ENCODE measurements around the gene RNF38. TPM values are rescaled to one million over a fixed set of nuclear protein-coding genes. Genes with fewer than 3 reads are reported as not detected.

The RNF38 gene
- total RNA-seq, 4 donors from 2014 or later = 17.3 to 27.0 (median 23.4) TPM

- no peak overlapping the region for H3K4me3 ChIP-seq (ENCODE audit: low read depth, poor library complexity, severe bottlenecking)
- 93 to 94% methylated on average over 6 of the region's 6 CpGs for WGBS, 2 donors
- TF ChIP-seq CTCF (IDR thresholded peaks at IDR 0.05) (no peak), POLR2A (IDR thresholded peaks at IDR 0.05) (no peak)
- intact Hi-C loops (cut with DNase I; ENCODE audit: low total_unique reads) = no loop called here
- DNase-seq (ENCODE audit: low spot score in 2 of 2) = no peak
These were observed 42.6 kb upstream of the RNF38 start for GRCh38 chr9:36442710-36443109.

- 27 to 38% methylated on average over 2 of the region's 2 CpGs for WGBS, 2 donors
- intact Hi-C loops (cut with DNase I; ENCODE audit: low total_unique reads) = no loop called here
- no peak for TF ChIP-seq POLR2A (IDR thresholded peaks at IDR 0.05)
- TF ChIP-seq CTCF (IDR thresholded peaks at IDR 0.05) = no peak
- H3K4me3 ChIP-seq (ENCODE audit: low read depth, poor library complexity, severe bottlenecking) = no peak overlapping the region
- DNase-seq (ENCODE audit: low spot score in 2 of 2) = no peak
These were observed 41.9 kb upstream of the RNF38 start for GRCh38 chr9:36441966-36442365.

GRCh38 chr9:36438536-36439236 lies 38.6 kb upstream of the RNF38 start:
- TF ChIP-seq POLR2A (IDR thresholded peaks at IDR 0.05) (no peak), CTCF (IDR thresholded peaks at IDR 0.05) (no peak)
- intact Hi-C loops (cut with DNase I; ENCODE audit: low total_unique reads) = loop anchor here (5.0 kb wide), 1 partner anchor 1354 kb away; no protein-coding TSS in a partner anchor
- WGBS, 2 donors = 89 to 92% methylated on average over 3 of the region's 3 CpGs
- DNase-seq (ENCODE audit: low spot score in 2 of 2) = no peak
- no peak overlapping the region for H3K4me3 ChIP-seq (ENCODE audit: low read depth, poor library complexity, severe bottlenecking)

GRCh38 chr9:36437790-36438189 lies 37.7 kb upstream of the RNF38 start:
- H3K4me3 ChIP-seq (ENCODE audit: low read depth, poor library complexity, severe bottlenecking) = no peak overlapping the region
- DNase-seq (ENCODE audit: low spot score in 2 of 2) = no peak
- intact Hi-C loops (cut with DNase I; ENCODE audit: low total_unique reads) = loop anchor here (5.0 kb wide), 1 partner anchor 1355 kb away; no protein-coding TSS in a partner anchor
- WGBS, 2 donors = 89 to 91% methylated on average over 3 of the region's 3 CpGs
- no peak for TF ChIP-seq CTCF (IDR thresholded peaks at IDR 0.05)
- TF ChIP-seq POLR2A (IDR thresholded peaks at IDR 0.05) = no peak

GRCh38 chr9:36436909-36437308 lies 36.8 kb upstream of the RNF38 start:
- no peak overlapping the region for H3K4me3 ChIP-seq (ENCODE audit: low read depth, poor library complexity, severe bottlenecking)
- intact Hi-C loops (cut with DNase I; ENCODE audit: low total_unique reads) = loop anchor here (5.0 kb wide), 1 partner anchor 1355 kb away; no protein-coding TSS in a partner anchor
- WGBS, 2 donors = 54 to 73% methylated on average over 2 of the region's 2 CpGs
- no peak for TF ChIP-seq CTCF (IDR thresholded peaks at IDR 0.05)
- no peak for TF ChIP-seq POLR2A (IDR thresholded peaks at IDR 0.05)
- DNase-seq (ENCODE audit: low spot score in 2 of 2) = no peak

GRCh38 chr9:36433386-36433785 lies 33.3 kb upstream of the RNF38 start:
- intact Hi-C loops (cut with DNase I; ENCODE audit: low total_unique reads) = no loop called here
- no peak for TF ChIP-seq CTCF (IDR thresholded peaks at IDR 0.05)
- no peak for TF ChIP-seq POLR2A (IDR thresholded peaks at IDR 0.05)
- 84 to 87% methylated on average over 6 of the region's 6 CpGs for WGBS, 2 donors
- DNase-seq (ENCODE audit: low spot score in 2 of 2) = no peak
- no peak overlapping the region for H3K4me3 ChIP-seq (ENCODE audit: low read depth, poor library complexity, severe bottlenecking)

Measured in lower leg skin (tissue), 4 donors.